Skeletal muscle tissue (tissue), 4 donors: ENCODE measurements around the gene FRMD5. TPM values are rescaled to one million over a fixed set of nuclear protein-coding genes. Genes with fewer than 3 reads are reported as not detected.

ENCODE experiments used
- H3K27ac ChIP-seq: one replicate; pipeline ENCODE4 v1.7.0; 2013; ENCODE audit warnings: mild to moderate bottlenecking, low read depth, low read length, inconsistent platforms
- H3K27me3 ChIP-seq, 3 donors: one replicate each; pipeline ENCODE4 v1.7.0; 2013; ENCODE audit warnings: low read length in 3 of 3; ENCODE audit not compliant: control insufficient read depth in 3 of 3, insufficient read depth in 3 of 3
- H3K36me3 ChIP-seq, 3 donors: one replicate each; pipeline ENCODE4 v1.7.0; 2013; ENCODE audit warnings: low read length in 3 of 3; ENCODE audit not compliant: control insufficient read depth in 3 of 3, insufficient read depth in 3 of 3
- H3K4me1 ChIP-seq, 3 donors: one replicate each; pipeline ENCODE4 v1.7.0; 2013; ENCODE audit warnings: low read length in 3 of 3, mild to moderate bottlenecking in 3 of 3; ENCODE audit not compliant: control insufficient read depth in 3 of 3, insufficient read depth in 3 of 3
- H3K4me3 ChIP-seq, 3 donors: one replicate each; pipeline ENCODE4 v1.7.0; 2013; ENCODE audit warnings: low read length in 3 of 3
- H3K9ac ChIP-seq, 3 donors: one replicate each; pipeline ENCODE4 v1.7.0; 2013; ENCODE audit warnings: low read length in 3 of 3, mild to moderate bottlenecking in 3 of 3, moderate library complexity in 2 of 3, low read depth in 1 of 3
- H3K9me3 ChIP-seq, 3 donors: one replicate each; pipeline ENCODE4 v1.7.0; 2013; ENCODE audit warnings: low read length in 3 of 3; ENCODE audit not compliant: control insufficient read depth in 3 of 3
- total RNA-seq: library from RNA; depleted of rRNA; stranded (reverse); fragments of >200 nt; gene quantifications from one replicate; pipeline ENCODE4 v1.2.3, GENCODE V29; 2014
- donor health status: Osteomylitis.

The FRMD5 gene
- total RNA-seq, 1 donor from 2014 or later: 3.7 TPM

DNA sequence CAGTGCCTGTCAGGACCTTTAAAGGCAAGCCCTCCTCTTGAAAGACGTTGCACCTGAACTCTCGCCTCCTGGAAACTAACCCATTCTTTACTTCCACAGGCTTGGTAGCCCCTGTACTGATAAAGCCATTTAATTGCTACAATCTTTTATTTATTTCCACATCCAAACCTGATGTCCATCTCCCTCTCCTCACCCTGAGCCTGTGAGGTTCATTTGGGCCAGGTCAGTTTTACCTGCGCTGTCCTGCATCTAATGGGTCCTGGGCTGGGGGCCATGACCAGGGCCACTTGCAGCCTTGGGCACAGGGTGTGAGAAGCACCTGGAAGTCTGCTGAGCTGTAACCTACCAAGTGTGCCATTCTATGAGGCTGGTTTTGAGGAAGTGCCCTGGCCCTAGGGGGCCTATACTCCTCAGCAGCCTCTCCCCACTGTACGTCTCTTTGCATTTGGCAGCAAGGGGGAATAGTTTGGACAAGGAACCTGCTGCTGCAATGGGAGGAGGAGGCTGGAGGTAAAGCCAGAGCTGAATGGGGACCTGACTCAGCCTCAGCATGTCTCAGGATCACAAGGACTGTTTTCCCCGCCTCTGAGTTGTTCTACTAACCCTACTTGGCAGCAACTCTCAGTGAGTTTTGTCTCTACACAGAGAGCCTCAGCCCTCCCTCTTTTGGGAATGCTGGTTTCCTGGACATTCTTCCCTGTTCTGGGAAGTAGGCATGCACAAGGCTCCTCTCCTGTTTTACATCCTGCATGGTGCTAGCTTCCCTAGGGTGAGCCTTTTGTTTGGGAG lies 314.5 kb downstream of the FRMD5 start:
- Histone ChIP-seq H3K9ac (no peak overlapping the region), H3K9me3 (no peaks in the 10 kb centered on the region), H3K27me3 (peaks cover 0 to 2% (median 0%) of the 10 kb centered on the region in 3 donors), H3K27ac (no peak overlapping the region), H3K4me3 (no peak overlapping the region), H3K36me3 (no peaks in the 10 kb centered on the region), H3K4me1 (no peaks in the 10 kb centered on the region)

GRCh38 chr15:43879386-43880355 lies 315.4 kb downstream of the FRMD5 start:
- H3K4me1 ChIP-seq: no peaks in the 10 kb centered on the region

DNA sequence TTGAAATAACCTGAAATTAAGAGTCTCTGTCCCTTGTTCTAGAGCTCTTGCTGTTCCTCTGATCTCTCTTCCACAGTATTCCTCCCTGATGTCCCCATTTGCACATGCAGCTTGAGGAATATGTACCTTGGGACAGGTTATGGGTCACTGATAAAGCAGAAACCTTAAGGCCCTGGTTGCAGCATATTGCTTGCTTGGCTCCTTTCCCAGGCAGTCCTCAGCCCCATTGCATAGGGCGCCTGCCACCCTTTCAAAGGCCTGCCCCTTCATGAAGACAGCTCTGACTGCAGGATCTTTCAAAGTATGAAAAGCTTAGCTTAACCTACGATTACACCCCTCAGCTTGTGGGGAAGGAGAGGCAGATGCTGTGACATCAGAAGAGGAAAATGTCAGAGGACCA lies 316.6 kb downstream of the FRMD5 start:
- Histone ChIP-seq H3K9me3 (no peaks in the 10 kb centered on the region), H3K27ac (no peak overlapping the region), H3K4me1 (no peaks in the 10 kb centered on the region), H3K27me3 (peaks cover 0 to 2% (median 0%) of the 10 kb centered on the region in 3 donors), H3K9ac (no peak overlapping the region), H3K36me3 (peaks cover 0 to 2% (median 0%) of the 10 kb centered on the region in 3 donors), H3K4me3 (no peak overlapping the region)

More at GRCh38 chr15:43879386-43880355, 315.4 kb downstream of the FRMD5 start:
- H3K4me3 ChIP-seq: no peak overlapping the region
- H3K9ac ChIP-seq: no peak overlapping the region
- peaks cover 0 to 2% (median 0%) of the 10 kb centered on the region in 3 donors for H3K27me3 ChIP-seq
- no peak overlapping the region for H3K27ac ChIP-seq
- H3K36me3 ChIP-seq: no peaks in the 10 kb centered on the region
- no peaks in the 10 kb centered on the region for H3K9me3 ChIP-seq

- no peaks in the 10 kb centered on the region for H3K4me1 ChIP-seq
Measured at GRCh38 chr15:43877371-43877770, 317.7 kb downstream of the FRMD5 start.

DNA sequence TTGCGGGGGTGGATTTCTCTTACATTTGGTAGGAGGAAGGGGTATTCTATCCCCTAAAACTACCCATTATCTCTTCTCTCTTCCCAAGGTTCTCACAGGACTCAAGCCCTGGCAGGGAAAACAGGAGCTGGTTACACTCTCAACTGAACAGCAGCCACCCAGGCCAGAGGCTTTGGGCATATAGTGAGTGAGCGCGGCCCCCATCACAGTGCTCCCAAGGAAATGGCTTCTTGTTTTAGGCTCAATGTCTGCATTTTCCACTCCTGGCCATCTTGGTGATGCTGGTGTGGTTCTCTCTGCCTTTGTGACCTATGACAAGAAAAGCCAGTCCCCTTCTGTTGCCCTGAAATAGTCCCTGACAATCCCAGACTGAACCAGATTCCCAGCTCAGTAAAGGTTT lies 318.2 kb downstream of the FRMD5 start:
- H3K4me3 ChIP-seq: no peak overlapping the region
- peaks cover 0 to 2% (median 0%) of the 10 kb centered on the region in 3 donors for H3K36me3 ChIP-seq
- no peak overlapping the region for H3K27ac ChIP-seq
- H3K4me1 ChIP-seq: no peaks in the 10 kb centered on the region
- H3K9me3 ChIP-seq: no peaks in the 10 kb centered on the region
- H3K27me3 ChIP-seq: no peaks in the 10 kb centered on the region
- no peak overlapping the region for H3K9ac ChIP-seq

More at GRCh38 chr15:43877371-43877770, 317.7 kb downstream of the FRMD5 start:
- Histone ChIP-seq H3K9me3 (no peaks in the 10 kb centered on the region), H3K27ac (no peak overlapping the region), H3K9ac (no peak overlapping the region), H3K27me3 (no peaks in the 10 kb centered on the region), H3K36me3 (peaks cover 0 to 2% (median 0%) of the 10 kb centered on the region in 3 donors), H3K4me3 (no peak overlapping the region)

- no peak overlapping the region for H3K4me3 ChIP-seq
- H3K27ac ChIP-seq: no peak overlapping the region
- no peaks in the 10 kb centered on the region for H3K27me3 ChIP-seq
- H3K9ac ChIP-seq: no peak overlapping the region
- no peaks in the 10 kb centered on the region for H3K9me3 ChIP-seq
- H3K36me3 ChIP-seq: peaks cover 0 to 2% (median 0%) of the 10 kb centered on the region in 3 donors
- H3K4me1 ChIP-seq: no peaks in the 10 kb centered on the region
Measured at GRCh38 chr15:43873651-43874050, 321.4 kb downstream of the FRMD5 start.

DNA sequence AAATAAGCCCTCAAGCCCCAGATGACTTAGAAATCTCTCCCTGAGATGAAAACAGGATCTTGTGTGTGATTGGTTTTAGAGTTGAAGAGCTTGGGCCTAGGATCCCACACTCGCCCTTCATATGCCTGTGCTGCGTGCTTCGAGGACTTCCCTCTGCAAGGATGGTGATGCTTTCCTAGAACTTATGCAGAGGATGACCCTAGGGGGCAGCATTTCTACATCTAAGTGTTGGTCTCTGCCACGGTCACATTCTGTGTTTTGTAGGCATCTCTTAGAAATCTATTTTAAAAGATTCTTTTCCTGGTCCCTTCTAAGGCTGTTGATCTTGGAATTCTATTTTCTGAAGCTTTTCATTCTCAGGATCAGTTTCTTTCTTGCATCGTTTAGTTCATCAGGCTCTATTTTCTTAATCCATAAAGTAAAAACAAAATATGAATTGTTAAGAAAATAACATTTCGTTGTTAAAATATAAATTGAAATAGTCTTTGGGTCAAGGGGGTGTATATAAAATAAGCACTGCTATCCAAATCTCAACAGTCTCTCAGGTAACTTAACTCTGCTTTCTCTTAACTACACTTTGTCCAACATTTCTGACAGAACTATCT lies 322.6 kb downstream of the FRMD5 start:
- H3K4me1 ChIP-seq: no peaks in the 10 kb centered on the region
- no peak overlapping the region for H3K4me3 ChIP-seq
- H3K27me3 ChIP-seq: no peaks in the 10 kb centered on the region
- no peaks in the 10 kb centered on the region for H3K9me3 ChIP-seq
- no peak overlapping the region for H3K27ac ChIP-seq
- H3K9ac ChIP-seq: no peak overlapping the region
- peaks cover 0 to 2% (median 0%) of the 10 kb centered on the region in 3 donors for H3K36me3 ChIP-seq

- Histone ChIP-seq H3K4me3 (no peak overlapping the region), H3K36me3 (peaks cover 0 to 2% (median 0%) of the 10 kb centered on the region in 3 donors)
Measured at GRCh38 chr15:43871835-43872234, 323.2 kb downstream of the FRMD5 start.

GRCh38 chr15:43868406-43868805 lies 326.7 kb downstream of the FRMD5 start:
- Histone ChIP-seq H3K36me3 (no peaks in the 10 kb centered on the region), H3K9me3 (no peaks in the 10 kb centered on the region), H3K27ac (no peak overlapping the region), H3K4me3 (no peak overlapping the region), H3K9ac (no peak overlapping the region), H3K27me3 (no peaks in the 10 kb centered on the region), H3K4me1 (no peaks in the 10 kb centered on the region)

More at GRCh38 chr15:43871835-43872234, 323.2 kb downstream of the FRMD5 start:
- Histone ChIP-seq H3K27ac (no peak overlapping the region), H3K9me3 (no peaks in the 10 kb centered on the region), H3K9ac (no peak overlapping the region), H3K27me3 (no peaks in the 10 kb centered on the region), H3K4me1 (no peaks in the 10 kb centered on the region)
